ENCODE data around the gene RPRD1B. TPM values are rescaled to one million over a fixed set of nuclear protein-coding genes. Genes with fewer than 3 reads are reported as not detected.

Gene RPRD1B
- total RNA-seq, 2 donors from 2014 or later = 22.1 to 29.6 TPM

DNA sequence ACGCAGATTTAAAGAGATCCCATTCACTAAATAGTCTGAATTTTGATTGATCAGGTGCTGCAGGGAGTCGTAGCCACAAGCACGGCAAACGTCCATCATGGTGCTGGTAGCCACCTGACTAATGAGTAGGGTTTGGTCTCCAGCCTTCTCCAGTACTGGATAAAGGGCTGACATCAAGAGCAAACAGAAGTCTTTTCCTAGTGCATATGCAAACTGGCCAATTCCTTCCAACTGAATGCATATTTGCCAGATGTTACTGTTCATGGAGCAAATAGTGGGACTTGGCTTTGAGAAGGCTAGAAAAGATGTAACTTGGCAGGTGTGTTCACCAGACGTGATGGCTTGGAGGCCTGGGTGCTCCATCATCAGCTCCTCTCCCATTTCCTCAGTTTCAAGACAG, 21.9 kb upstream of the RPRD1B start:
- Mint-ChIP-seq H3K4me3 (no peak overlapping the region), H3K4me1 (no peaks in the 10 kb centered on the region), H3K27me3 (ENCODE audit: insufficient read depth) (no peaks in the 10 kb centered on the region), H3K36me3 (ENCODE audit: low read depth) (peaks cover 63% of the 10 kb centered on the region), H3K27ac (no peak overlapping the region), H3K9me3 (no peaks in the 10 kb centered on the region)
- no peak overlapping the region for H3K27ac ChIP-seq (ENCODE audit: low read depth, low read length)
- no peak overlapping the region for H3K9ac ChIP-seq (ENCODE audit: extremely low read depth, low read length, poor library complexity, severe bottlenecking)
- H3K4me3 ChIP-seq (ENCODE audit: low read length) = no peak overlapping the region
- no peak for DNase-seq
- TF ChIP-seq, protein P1, sequence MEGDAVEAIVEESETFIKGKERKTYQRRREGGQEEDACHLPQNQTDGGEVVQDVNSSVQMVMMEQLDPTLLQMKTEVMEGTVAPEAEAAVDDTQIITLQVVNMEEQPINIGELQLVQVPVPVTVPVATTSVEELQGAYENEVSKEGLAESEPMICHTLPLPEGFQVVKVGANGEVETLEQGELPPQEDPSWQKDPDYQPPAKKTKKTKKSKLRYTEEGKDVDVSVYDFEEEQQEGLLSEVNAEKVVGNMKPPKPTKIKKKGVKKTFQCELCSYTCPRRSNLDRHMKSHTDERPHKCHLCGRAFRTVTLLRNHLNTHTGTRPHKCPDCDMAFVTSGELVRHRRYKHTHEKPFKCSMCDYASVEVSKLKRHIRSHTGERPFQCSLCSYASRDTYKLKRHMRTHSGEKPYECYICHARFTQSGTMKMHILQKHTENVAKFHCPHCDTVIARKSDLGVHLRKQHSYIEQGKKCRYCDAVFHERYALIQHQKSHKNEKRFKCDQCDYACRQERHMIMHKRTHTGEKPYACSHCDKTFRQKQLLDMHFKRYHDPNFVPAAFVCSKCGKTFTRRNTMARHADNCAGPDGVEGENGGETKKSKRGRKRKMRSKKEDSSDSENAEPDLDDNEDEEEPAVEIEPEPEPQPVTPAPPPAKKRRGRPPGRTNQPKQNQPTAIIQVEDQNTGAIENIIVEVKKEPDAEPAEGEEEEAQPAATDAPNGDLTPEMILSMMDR (conservative IDR thresholded peaks at IDR 0.05) = no peak
- peaks cover 77% of the 10 kb centered on the region for H3K36me3 ChIP-seq (ENCODE audit: control insufficient read depth, insufficient read depth, low read length)
- H3K4me1 ChIP-seq (ENCODE audit: control insufficient read depth, insufficient read depth, low read length) = no peaks in the 10 kb centered on the region
- H3K27me3 ChIP-seq (ENCODE audit: control insufficient read depth, insufficient read depth, low read length, poor library complexity, severe bottlenecking) = no peaks in the 10 kb centered on the region
- peaks cover under 1% of the 10 kb centered on the region for H3K9me3 ChIP-seq (ENCODE audit: control insufficient read depth, low read length)
- WGBS, 2 experiments (ENCODE audit: insufficient coverage in 1 of 2, insufficient read length in 1 of 2) = 91 to 100% methylated on average over 4 to 5 of the region's 5 CpGs

- Mint-ChIP-seq H3K27me3 (ENCODE audit: insufficient read depth) (no peaks in the 10 kb centered on the region), H3K4me1 (no peaks in the 10 kb centered on the region), H3K4me3 (no peak overlapping the region), H3K9me3 (peaks cover 4% of the 10 kb centered on the region), H3K36me3 (ENCODE audit: low read depth) (peaks cover 69% of the 10 kb centered on the region), H3K27ac (no peak overlapping the region)
- TF ChIP-seq, protein P1 (conservative IDR thresholded peaks at IDR 0.05) = no peak
- H3K4me3 ChIP-seq (ENCODE audit: low read length) = no peak overlapping the region
- no peaks in the 10 kb centered on the region for H3K27me3 ChIP-seq (ENCODE audit: control insufficient read depth, insufficient read depth, low read length, poor library complexity, severe bottlenecking)
- H3K27ac ChIP-seq (ENCODE audit: low read depth, low read length) = no peak overlapping the region
- no peak for DNase-seq
- WGBS, 2 experiments (ENCODE audit: insufficient coverage in 1 of 2, insufficient read length in 1 of 2) = 95 to 97% methylated on average over 7 to 8 of the region's 8 CpGs
- H3K36me3 ChIP-seq (ENCODE audit: control insufficient read depth, insufficient read depth, low read length) = peaks cover 79% of the 10 kb centered on the region
- no peak overlapping the region for H3K9ac ChIP-seq (ENCODE audit: extremely low read depth, low read length, poor library complexity, severe bottlenecking)
- H3K4me1 ChIP-seq (ENCODE audit: control insufficient read depth, insufficient read depth, low read length) = no peaks in the 10 kb centered on the region
- H3K9me3 ChIP-seq (ENCODE audit: control insufficient read depth, low read length) = peaks cover 7% of the 10 kb centered on the region
Observed at GRCh38 chr20:38012332-38012731, 21.2 kb upstream of the RPRD1B start.

- Mint-ChIP-seq H3K9me3 (peaks cover 17% of the 10 kb centered on the region), H3K4me1 (no peaks in the 10 kb centered on the region), H3K27ac (no peak overlapping the region), H3K36me3 (ENCODE audit: low read depth) (peaks cover 74% of the 10 kb centered on the region), H3K4me3 (no peak overlapping the region), H3K27me3 (ENCODE audit: insufficient read depth) (no peaks in the 10 kb centered on the region)
- no peaks in the 10 kb centered on the region for H3K27me3 ChIP-seq (ENCODE audit: control insufficient read depth, insufficient read depth, low read length, poor library complexity, severe bottlenecking)
- H3K36me3 ChIP-seq (ENCODE audit: control insufficient read depth, insufficient read depth, low read length) = peaks cover 84% of the 10 kb centered on the region
- no peak overlapping the region for H3K9ac ChIP-seq (ENCODE audit: extremely low read depth, low read length, poor library complexity, severe bottlenecking)
- WGBS, 2 experiments (ENCODE audit: insufficient coverage in 1 of 2, insufficient read length in 1 of 2) = 94 to 100% methylated on average over 1 to 2 of the region's 2 CpGs
- TF ChIP-seq, protein P1 (conservative IDR thresholded peaks at IDR 0.05) = no peak
- no peaks in the 10 kb centered on the region for H3K4me1 ChIP-seq (ENCODE audit: control insufficient read depth, insufficient read depth, low read length)
- H3K27ac ChIP-seq (ENCODE audit: low read depth, low read length) = no peak overlapping the region
- no peak overlapping the region for H3K4me3 ChIP-seq (ENCODE audit: low read length)
- DNase-seq = no peak
- H3K9me3 ChIP-seq (ENCODE audit: control insufficient read depth, low read length) = peaks cover 22% of the 10 kb centered on the region
Observed at GRCh38 chr20:38013887-38014286, 19.7 kb upstream of the RPRD1B start.

Data from endodermal cell (in vitro differentiated cells).